T-cell (primary cell): ENCODE measurements around the gene DNM3. TPM values are rescaled to one million over a fixed set of nuclear protein-coding genes. Genes with fewer than 3 reads are reported as not detected.
"Not testable (repeated sequence)": the region's sequence is repeated elsewhere in the genome, so short reads cannot be mapped to it uniquely, and the experiment has no call there.

Source experiments
- ATAC-seq, 4 experiments: fragments of 200-7000 bp in 3 of 4; fragments of 150-1000 bp in 1 of 4; cut with Tn5 transposase; replicated peaks in 1 of 4; 1 replicate in 3 of 4; 2 replicates in 1 of 4; pipeline ENCODE4 v1.10.0; 2021; ENCODE audit warnings: moderate library complexity in 3 of 4, mild to moderate bottlenecking in 2 of 4, moderate number of reproducible peaks in 1 of 4
- CTCF ChIA-PET, 2 donors: fragments of 300-600 bp; sonication (Branson Sonifier 250); formaldehyde crosslinking; loops; one replicate each; lab custom pipeline; 2022; ENCODE audit warnings: antibody characterized with exemption in 2 of 2; lab: Charles Lee
- POLR2A ChIA-PET, 2 donors: fragments of 300-600 bp; sonication (Branson Sonifier 250); formaldehyde crosslinking; loops; one replicate each; lab custom pipeline; 2022; ENCODE audit warnings: antibody characterized with exemption in 2 of 2; lab: Charles Lee
- DNase-seq, 35 experiments: peaks; one replicate each; pipeline versions ENCODE4 v3.0.0 to v3.0.0-alpha.2; 2013 to 2023
- H3K27ac ChIP-seq: one replicate; pipeline ENCODE4 v1.5.1; 2013; ENCODE audit warnings: low read length
- H3K27me3 ChIP-seq, 2 experiments: replicated peaks in 1 of 2; 1 replicate in 1 of 2; 2 replicates in 1 of 2; pipeline versions ENCODE4 v1.6.1 to v1.7.0; 2013; ENCODE audit warnings: low read length in 1 of 2, mixed read lengths in 1 of 2; ENCODE audit not compliant: control insufficient read depth in 2 of 2, insufficient read depth in 2 of 2; ENCODE audit errors: extremely low read depth in 1 of 2
- H3K36me3 ChIP-seq, 2 donors: 1 replicate in 1 of 2; 2 replicates in 1 of 2; pipeline versions ENCODE4 v1.6.1 to v1.7.0; 2013; ENCODE audit warnings: low read length in 1 of 2; ENCODE audit not compliant: control insufficient read depth in 2 of 2, insufficient read depth in 1 of 2; ENCODE audit errors: extremely low read depth in 1 of 2
- H3K4me1 ChIP-seq, 2 experiments: 1 replicate in 1 of 2; 2 replicates in 1 of 2; pipeline versions ENCODE4 v1.6.1 to v1.7.0; 2013; ENCODE audit warnings: low read length in 2 of 2, mixed read lengths in 1 of 2; ENCODE audit not compliant: insufficient read depth in 2 of 2, control insufficient read depth in 1 of 2; ENCODE audit errors: extremely low read depth in 1 of 2
- H3K4me3 ChIP-seq, 2 donors: 1 replicate in 1 of 2; 2 replicates in 1 of 2; pipeline versions ENCODE4 v1.5.1 to v1.7.0; 2013; ENCODE audit warnings: mild to moderate bottlenecking in 2 of 2, low read length in 1 of 2, moderate library complexity in 1 of 2; ENCODE audit not compliant: control insufficient read depth in 1 of 2; ENCODE audit errors: extremely low read depth in 1 of 2
- H3K9me3 ChIP-seq: 2 replicates; pipeline ENCODE4 v1.7.0; 2013
- H3K27ac Mint-ChIP-seq, 2 donors: one replicate each; pipeline ENCODE4 v1.8.0; 2020 to 2021; ENCODE audit warnings: mild to moderate bottlenecking in 2 of 2, mixed read lengths in 2 of 2
- H3K27me3 Mint-ChIP-seq, 2 donors: one replicate each; pipeline ENCODE4 v1.8.0; 2021 to 2022; ENCODE audit warnings: mixed read lengths in 2 of 2
- H3K36me3 Mint-ChIP-seq: one replicate; pipeline ENCODE4 v1.8.0; 2021; ENCODE audit warnings: mixed read lengths
- H3K4me1 Mint-ChIP-seq, 3 donors: one replicate each; pipeline ENCODE4 v1.8.0; 2020 to 2022; ENCODE audit warnings: mixed read lengths in 3 of 3, mild to moderate bottlenecking in 1 of 3
- H3K4me3 Mint-ChIP-seq, 3 donors: one replicate each; pipeline ENCODE4 v1.8.0; 2020 to 2022; ENCODE audit warnings: mild to moderate bottlenecking in 3 of 3, mixed read lengths in 3 of 3, moderate library complexity in 3 of 3
- H3K9me3 Mint-ChIP-seq, 3 donors: one replicate each; pipeline ENCODE4 v1.8.0; 2020 to 2022; ENCODE audit warnings: mixed read lengths in 3 of 3
- WGBS: methylation state at CpG from one replicate; pipeline ENCODE4 v1.1.5; 2013; ENCODE audit warnings: missing lambda C conversion rate; ENCODE audit not compliant: insufficient coverage; 5-methylcytosine and 5-hydroxymethylcytosine counted together
- total RNA-seq, 35 experiments: library from RNA in 6 of 35; stranded (reverse) in 6 of 35; fragments of 120-200 nt in 1 of 35; gene quantifications; one replicate each; pipeline versions ENCODE4 v1.2.1 to v1.2.4 and lab custom pipeline; 2013 to 2026

The DNM3 gene
- total RNA-seq, 5 donors from 2014 or later (not counting 1 experiment from before 2014, with no cell fraction given): 2.0 to 2.8 (median 2.4) TPM

DNA sequence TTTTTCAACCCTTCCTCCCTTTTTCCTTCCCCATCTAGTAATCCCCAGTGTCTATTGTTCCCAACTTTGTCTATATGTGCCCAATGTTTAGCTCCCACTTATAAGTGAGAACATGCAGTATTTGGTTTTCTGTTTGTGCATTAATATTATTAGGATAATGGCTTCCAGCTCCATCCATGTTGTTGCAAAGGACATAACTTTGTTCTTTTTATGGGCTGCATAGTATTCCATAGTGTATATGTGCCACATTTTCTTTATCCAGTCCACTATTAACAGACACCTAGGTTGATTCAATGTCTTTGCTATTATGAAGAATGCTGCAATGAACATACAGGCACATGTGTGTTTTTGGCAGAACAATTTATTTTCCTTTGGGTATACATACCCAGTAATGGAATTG is 458.2 kb downstream of the DNM3 start:
- Histone ChIP-seq H3K27ac (no peak overlapping the region), H3K4me3 (no peak overlapping the region), H3K27me3 (no peaks in the 10 kb centered on the region), H3K9me3 (no peaks in the 10 kb centered on the region), H3K4me1 (no peaks in the 10 kb centered on the region), H3K36me3 (no peaks in the 10 kb centered on the region)
- Mint-ChIP-seq H3K9me3 (peaks cover 4 to 8% (median 5%) of the 10 kb centered on the region in 3 donors), H3K36me3 (peaks cover under 1% of the 10 kb centered on the region), H3K4me3 (no peak overlapping the region), H3K27ac (no peak overlapping the region), H3K27me3 (no peaks in the 10 kb centered on the region), H3K4me1 (peaks cover 0 to 1% (median 0%) of the 10 kb centered on the region in 3 donors)
- ATAC-seq (no peak), DNase-seq (no peak)
- ChIA-PET CTCF (no interaction called here), POLR2A (no interaction called here)

DNA sequence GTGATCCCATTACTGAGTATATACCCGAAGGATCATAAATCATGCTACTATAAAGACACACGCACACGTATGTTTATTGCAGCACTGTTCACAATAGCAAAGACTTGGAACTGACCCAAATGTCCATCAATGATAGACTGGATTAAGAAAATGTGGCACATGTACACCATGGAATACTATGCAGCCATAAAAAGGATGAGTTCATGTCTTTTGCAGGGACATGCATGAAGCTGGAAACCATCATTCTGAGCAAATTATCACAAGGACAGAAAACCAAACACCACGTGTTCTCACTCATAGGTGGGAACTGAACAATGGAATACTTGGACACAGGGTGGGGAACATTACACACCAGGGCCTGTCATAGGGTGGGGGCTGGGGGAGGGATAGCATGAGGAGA is 466.2 kb downstream of the DNM3 start:
- H3K36me3 Mint-ChIP-seq, H3K27me3 ChIP-seq, DNase-seq, H3K27ac Mint-ChIP-seq, POLR2A ChIA-PET, ATAC-seq, H3K4me3 ChIP-seq, H3K4me1 ChIP-seq, H3K27me3 Mint-ChIP-seq, CTCF ChIA-PET, H3K36me3 ChIP-seq, H3K27ac ChIP-seq, H3K9me3 ChIP-seq, H3K4me3 Mint-ChIP-seq: not testable (repeated sequence)
- Mint-ChIP-seq H3K9me3 (peaks cover 0 to 16% (median 3%) of the 10 kb centered on the region in 3 donors), H3K4me1 (peaks cover 0 to 13% (median 13%) of the 10 kb centered on the region in 3 donors)
- WGBS: no CpG with 5 or more reads among the region's 4 CpGs

DNA sequence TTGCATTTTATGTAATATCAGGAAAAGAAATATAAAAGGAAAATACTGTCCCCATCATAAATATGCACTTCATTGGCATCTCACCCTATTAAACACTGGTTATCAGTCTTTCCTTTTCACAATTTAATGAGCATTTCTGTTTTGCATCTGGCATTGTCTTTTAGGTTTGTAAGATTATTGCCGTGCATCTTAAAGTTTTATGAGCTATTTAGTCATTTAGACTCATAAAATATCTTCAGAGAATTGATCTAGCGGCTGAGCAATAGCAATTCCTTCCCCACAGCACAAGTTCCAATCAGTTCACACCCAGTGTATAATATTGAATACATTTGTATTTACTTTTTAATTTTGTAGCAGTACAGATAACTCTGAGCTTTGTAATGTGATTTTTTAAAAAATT is 466.8 kb downstream of the DNM3 start:
- no peaks in the 10 kb centered on the region for H3K36me3 ChIP-seq
- WGBS: no CpG with 5 or more reads among the region's 2 CpGs
- H3K4me3 Mint-ChIP-seq: no peak overlapping the region
- peaks cover 8% of the 10 kb centered on the region for H3K36me3 Mint-ChIP-seq
- ATAC-seq (no peak), DNase-seq (no peak)
- no peaks in the 10 kb centered on the region for H3K27me3 Mint-ChIP-seq
- H3K9me3 Mint-ChIP-seq: peaks cover 0 to 16% (median 3%) of the 10 kb centered on the region in 3 donors
- no peaks in the 10 kb centered on the region for H3K4me1 ChIP-seq
- ChIA-PET CTCF (interaction anchor here (0.5 to 0.6 kb wide), 2 partner anchors 52 to 91 kb away, joined by 3 to 5 read pairs; no protein-coding TSS in a partner anchor), POLR2A (no interaction called here)
- no peaks in the 10 kb centered on the region for H3K27me3 ChIP-seq
- no peak overlapping the region for H3K4me3 ChIP-seq
- no peak overlapping the region for H3K27ac ChIP-seq
- no peak overlapping the region for H3K27ac Mint-ChIP-seq
- no peaks in the 10 kb centered on the region for H3K9me3 ChIP-seq
- H3K4me1 Mint-ChIP-seq: peaks cover 0 to 13% (median 13%) of the 10 kb centered on the region in 3 donors

DNA sequence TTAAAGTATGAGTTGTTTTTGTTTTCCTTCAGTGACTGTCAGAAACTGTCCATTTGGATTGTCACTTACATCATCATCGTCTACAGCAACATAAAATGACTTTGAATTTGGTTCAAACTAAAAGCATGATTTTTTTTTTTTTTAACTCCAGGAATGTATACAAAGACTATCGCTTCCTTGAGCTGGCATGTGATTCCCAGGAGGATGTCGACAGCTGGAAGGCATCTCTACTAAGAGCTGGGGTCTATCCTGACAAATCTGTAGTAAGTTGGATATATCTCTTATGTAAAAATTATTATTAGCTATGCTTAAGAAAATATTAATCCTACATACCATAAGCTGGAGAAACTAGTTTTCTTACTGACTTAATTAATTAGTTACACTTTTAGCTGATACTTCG is 467.3 kb downstream of the DNM3 start:
- Mint-ChIP-seq H3K27me3 (no peaks in the 10 kb centered on the region), H3K27ac (no peak overlapping the region), H3K36me3 (peaks cover 8% of the 10 kb centered on the region), H3K9me3 (peaks cover 0 to 16% (median 0%) of the 10 kb centered on the region in 3 donors), H3K4me3 (no peak overlapping the region), H3K4me1 (peaks cover 0 to 13% (median 13%) of the 10 kb centered on the region in 3 donors)
- ChIA-PET POLR2A (interaction anchor here (0.6 to 0.7 kb wide), 3 partner anchors 58 to 533 kb away, joined by 4 to 7 read pairs (median 4); no protein-coding TSS in a partner anchor), CTCF (interaction anchor here (0.5 to 0.6 kb wide), 2 partner anchors 52 to 91 kb away, joined by 3 to 5 read pairs; no protein-coding TSS in a partner anchor)
- H3K36me3 ChIP-seq: no peaks in the 10 kb centered on the region
- ATAC-seq: no peak
- no peaks in the 10 kb centered on the region for H3K27me3 ChIP-seq
- H3K4me1 ChIP-seq: no peaks in the 10 kb centered on the region
- no peak for DNase-seq
- H3K4me3 ChIP-seq: no peak overlapping the region
- H3K9me3 ChIP-seq: no peaks in the 10 kb centered on the region
- no CpG with 5 or more reads among the region's 4 CpGs for WGBS
- H3K27ac ChIP-seq: no peak overlapping the region

DNA sequence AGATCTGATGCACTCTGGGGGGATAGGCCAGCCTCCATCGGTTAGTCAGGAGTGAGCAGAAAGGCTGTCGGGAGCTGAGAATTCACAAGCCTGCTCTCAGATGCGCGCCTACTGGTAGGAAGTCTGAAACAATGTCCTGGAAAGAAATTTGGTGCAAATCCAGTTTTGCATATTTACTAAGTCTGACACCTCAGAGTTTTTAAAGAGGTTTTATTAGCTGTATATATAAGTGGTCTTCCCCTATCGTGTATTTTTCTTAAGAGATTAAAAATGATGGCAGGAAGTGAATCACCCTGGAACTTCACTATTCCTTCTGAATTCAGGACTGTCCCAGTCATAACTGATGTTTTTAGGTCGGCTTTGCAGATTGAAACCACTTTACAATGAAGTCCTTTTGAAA is 479.4 kb downstream of the DNM3 start:
- WGBS: no CpG with 5 or more reads among the region's 6 CpGs

DNA sequence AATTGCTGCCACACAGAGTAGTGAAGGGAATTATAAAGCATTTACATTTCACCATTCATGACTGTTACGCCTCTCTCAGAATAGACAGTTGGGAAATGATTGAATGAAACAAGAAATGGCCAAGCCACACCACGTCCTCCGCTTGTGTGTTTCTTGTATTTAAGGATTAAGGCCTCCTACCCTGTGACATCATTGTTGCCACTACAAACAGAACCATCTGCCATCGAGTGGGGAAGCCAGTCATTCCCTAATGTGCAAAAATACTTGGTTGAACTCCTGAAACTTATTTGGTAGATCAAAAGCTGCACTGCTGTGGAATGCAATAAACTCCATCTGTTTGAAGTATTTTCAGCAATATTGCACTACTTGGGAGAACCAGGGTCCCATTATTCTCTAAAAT is 480.2 kb downstream of the DNM3 start:
- ChIA-PET POLR2A (no interaction called here), CTCF (no interaction called here)
- H3K27me3 Mint-ChIP-seq: no peaks in the 10 kb centered on the region
- no peaks in the 10 kb centered on the region for H3K4me1 Mint-ChIP-seq
- H3K27ac ChIP-seq: no peak overlapping the region
- no peaks in the 10 kb centered on the region for H3K4me1 ChIP-seq
- no CpG with 5 or more reads among the region's 4 CpGs for WGBS
- no peak overlapping the region for H3K4me3 Mint-ChIP-seq
- H3K9me3 Mint-ChIP-seq: no peaks in the 10 kb centered on the region
- no peaks in the 10 kb centered on the region for H3K36me3 ChIP-seq
- DNase-seq: no peak
- H3K27ac Mint-ChIP-seq: no peak overlapping the region
- no peaks in the 10 kb centered on the region for H3K36me3 Mint-ChIP-seq
- no peak overlapping the region for H3K4me3 ChIP-seq
- no peak for ATAC-seq
- H3K27me3 ChIP-seq: no peaks in the 10 kb centered on the region
- H3K9me3 ChIP-seq: no peaks in the 10 kb centered on the region

More for the DNA sequence above, 479.4 kb downstream of the DNM3 start:
- Histone ChIP-seq H3K27me3 (no peaks in the 10 kb centered on the region), H3K27ac (no peak overlapping the region), H3K4me3 (no peak overlapping the region), H3K4me1 (no peaks in the 10 kb centered on the region), H3K36me3 (no peaks in the 10 kb centered on the region), H3K9me3 (no peaks in the 10 kb centered on the region)
- POLR2A ChIA-PET: no interaction called here
- H3K36me3 Mint-ChIP-seq: no peaks in the 10 kb centered on the region
- no peak for DNase-seq
- H3K27me3 Mint-ChIP-seq: no peaks in the 10 kb centered on the region
- CTCF ChIA-PET: no interaction called here
- ATAC-seq: no peak
- H3K9me3 Mint-ChIP-seq: no peaks in the 10 kb centered on the region
- no peak overlapping the region for H3K27ac Mint-ChIP-seq
- no peak overlapping the region for H3K4me3 Mint-ChIP-seq
- no peaks in the 10 kb centered on the region for H3K4me1 Mint-ChIP-seq
